ENCODE measurements around the gene PRMT7.

Gene PRMT7

DNA sequence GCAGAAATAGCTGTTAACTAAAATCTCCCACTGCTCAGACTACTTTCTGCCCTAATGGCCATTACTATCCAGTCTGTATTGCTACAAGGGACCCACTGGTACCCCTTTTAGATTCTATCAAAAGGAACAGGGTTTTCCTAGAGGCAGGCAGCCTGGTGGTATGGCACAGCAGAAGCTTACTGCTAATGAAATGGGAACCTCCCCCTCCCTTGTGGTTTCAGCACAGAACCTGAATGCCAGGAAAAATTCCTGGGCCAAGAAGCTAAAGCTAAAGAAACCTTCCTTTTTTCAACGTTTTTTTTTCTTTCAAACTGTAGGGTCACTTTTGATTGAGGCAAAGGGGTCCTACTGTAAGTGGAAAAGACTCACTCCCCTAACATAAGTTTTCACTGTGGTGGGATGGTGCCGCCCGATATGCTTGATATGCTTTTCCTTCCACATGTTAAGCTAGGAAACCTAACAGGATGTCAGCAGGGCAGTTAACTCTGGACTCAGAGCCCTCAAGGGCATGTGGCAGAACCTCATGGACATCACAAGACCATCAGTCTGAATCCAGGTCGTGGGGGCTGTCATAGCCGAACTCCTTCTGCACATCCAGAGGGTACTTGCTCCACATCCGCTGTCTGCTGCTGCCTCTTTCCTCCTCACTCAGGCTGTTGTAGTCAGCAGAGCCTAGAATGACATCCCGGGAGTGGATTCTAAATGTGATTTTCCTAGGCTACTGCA is 9.9 kb upstream of the PRMT7 start:
- in situ Hi-C loops (cut with HindIII; ENCODE audit: low sequenced_read_pairs) = no loop called here
- no peak for DNase-seq (ENCODE audit: low read depth)
- TF ChIP-seq, protein P1, sequence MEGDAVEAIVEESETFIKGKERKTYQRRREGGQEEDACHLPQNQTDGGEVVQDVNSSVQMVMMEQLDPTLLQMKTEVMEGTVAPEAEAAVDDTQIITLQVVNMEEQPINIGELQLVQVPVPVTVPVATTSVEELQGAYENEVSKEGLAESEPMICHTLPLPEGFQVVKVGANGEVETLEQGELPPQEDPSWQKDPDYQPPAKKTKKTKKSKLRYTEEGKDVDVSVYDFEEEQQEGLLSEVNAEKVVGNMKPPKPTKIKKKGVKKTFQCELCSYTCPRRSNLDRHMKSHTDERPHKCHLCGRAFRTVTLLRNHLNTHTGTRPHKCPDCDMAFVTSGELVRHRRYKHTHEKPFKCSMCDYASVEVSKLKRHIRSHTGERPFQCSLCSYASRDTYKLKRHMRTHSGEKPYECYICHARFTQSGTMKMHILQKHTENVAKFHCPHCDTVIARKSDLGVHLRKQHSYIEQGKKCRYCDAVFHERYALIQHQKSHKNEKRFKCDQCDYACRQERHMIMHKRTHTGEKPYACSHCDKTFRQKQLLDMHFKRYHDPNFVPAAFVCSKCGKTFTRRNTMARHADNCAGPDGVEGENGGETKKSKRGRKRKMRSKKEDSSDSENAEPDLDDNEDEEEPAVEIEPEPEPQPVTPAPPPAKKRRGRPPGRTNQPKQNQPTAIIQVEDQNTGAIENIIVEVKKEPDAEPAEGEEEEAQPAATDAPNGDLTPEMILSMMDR (IDR thresholded peaks at IDR 0.05; ENCODE audit: low read depth, low read length, missing control alignments) = no peak
- no peak overlapping the region for H3K4me3 ChIP-seq (ENCODE audit: low read depth, low read length)

DNA sequence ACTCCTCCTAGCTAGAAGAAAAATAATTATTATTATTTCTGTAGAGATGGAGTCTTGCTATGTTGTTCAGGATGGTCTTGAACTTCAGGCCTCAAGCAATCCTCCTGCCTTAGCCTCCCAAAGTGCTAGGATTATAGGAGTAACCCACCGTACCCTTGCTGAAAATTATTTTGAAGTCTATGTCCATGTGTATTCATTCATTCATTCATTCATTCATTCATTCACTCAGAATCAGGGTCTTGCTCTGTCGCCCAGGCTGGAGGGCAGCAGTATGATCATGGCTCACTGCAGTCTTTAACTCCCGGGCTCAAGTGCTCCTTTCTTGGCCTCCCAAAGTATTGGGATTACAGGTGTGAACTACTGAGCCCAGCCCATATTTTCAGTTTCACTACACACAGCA is 4.2 kb upstream of the PRMT7 start:
- in situ Hi-C loops (cut with HindIII; ENCODE audit: low sequenced_read_pairs) = no loop called here
- H3K4me3 ChIP-seq (ENCODE audit: low read depth, low read length) = no peak overlapping the region
- DNase-seq (ENCODE audit: low read depth) = no peak
- TF ChIP-seq, protein P1 (IDR thresholded peaks at IDR 0.05; ENCODE audit: low read depth, low read length, missing control alignments) = no peak

DNA sequence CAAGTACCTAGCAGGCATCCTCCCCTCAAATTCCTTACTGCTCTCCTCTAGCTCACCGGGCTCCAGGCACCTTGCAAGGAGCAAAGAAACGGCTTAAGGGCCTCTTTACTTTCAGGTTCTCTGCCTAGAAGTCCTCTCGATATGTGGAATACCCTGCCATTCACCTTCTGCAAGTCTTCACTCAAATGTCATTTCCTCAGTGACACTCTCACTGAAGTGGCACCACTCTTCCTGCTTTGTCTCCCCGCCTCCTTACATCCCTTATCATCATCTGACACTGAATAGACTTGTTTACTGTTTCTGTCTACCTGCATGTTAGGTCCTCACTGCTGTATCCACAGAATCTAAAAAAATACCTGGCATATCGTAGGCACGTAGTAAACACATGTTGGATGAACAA is 1.0 kb upstream of the PRMT7 start:
- in situ Hi-C loops (cut with HindIII; ENCODE audit: low sequenced_read_pairs) = no loop called here
- H3K4me3 ChIP-seq (ENCODE audit: low read depth, low read length) = peak overlapping the region; percentile 93
- TF ChIP-seq, protein P1 (IDR thresholded peaks at IDR 0.05; ENCODE audit: low read depth, low read length, missing control alignments) = no peak
- no peak for DNase-seq (ENCODE audit: low read depth)

DNA sequence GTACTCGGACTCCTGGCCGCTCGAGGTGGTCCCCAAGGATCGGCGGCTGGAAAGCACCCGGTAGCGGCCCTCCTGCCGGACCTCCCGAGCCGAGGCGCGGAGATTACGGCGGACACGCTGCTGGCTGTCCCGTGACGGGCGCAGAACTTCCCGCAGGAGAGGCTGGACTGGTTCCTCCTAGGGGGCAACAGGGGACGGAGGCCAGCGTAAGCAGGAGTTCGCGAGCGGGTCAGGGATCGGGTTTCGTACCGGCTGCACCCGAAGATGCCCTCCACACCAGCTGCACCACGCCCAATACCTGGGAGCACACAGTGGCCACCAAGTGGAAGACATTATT is 414 bp upstream of the PRMT7 start:
- peak overlapping the region; percentile 93 for H3K4me3 ChIP-seq (ENCODE audit: low read depth, low read length)
- TF ChIP-seq, protein P1 (IDR thresholded peaks at IDR 0.05; ENCODE audit: low read depth, low read length, missing control alignments) = no peak
- in situ Hi-C loops (cut with HindIII; ENCODE audit: low sequenced_read_pairs) = no loop called here
- DNase-seq (ENCODE audit: low read depth) = no peak

DNA sequence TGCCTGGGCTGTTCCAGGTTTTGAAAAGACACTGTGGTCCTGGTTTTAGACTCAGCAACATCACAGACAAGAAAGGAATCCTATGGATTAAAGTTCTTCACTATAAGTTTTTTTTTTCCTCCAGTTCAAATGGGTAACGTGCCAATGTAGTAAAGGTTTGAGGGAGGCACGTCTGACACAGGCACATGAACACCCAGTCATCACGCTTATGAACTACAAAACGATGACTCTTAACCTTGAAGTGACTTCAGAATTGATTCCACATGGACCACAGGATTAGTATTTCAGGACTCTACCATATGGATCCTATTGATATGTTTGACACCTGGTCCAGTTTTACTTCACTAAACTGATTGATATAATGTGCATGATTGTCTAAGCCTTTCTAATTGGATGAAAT is 2.3 kb downstream of the PRMT7 start:
- DNase-seq (ENCODE audit: low read depth) = no peak
- in situ Hi-C loops (cut with HindIII; ENCODE audit: low sequenced_read_pairs) = no loop called here
- TF ChIP-seq, protein P1 (IDR thresholded peaks at IDR 0.05; ENCODE audit: low read depth, low read length, missing control alignments) = no peak
- H3K4me3 ChIP-seq (ENCODE audit: low read depth, low read length) = no peak overlapping the region

DNA sequence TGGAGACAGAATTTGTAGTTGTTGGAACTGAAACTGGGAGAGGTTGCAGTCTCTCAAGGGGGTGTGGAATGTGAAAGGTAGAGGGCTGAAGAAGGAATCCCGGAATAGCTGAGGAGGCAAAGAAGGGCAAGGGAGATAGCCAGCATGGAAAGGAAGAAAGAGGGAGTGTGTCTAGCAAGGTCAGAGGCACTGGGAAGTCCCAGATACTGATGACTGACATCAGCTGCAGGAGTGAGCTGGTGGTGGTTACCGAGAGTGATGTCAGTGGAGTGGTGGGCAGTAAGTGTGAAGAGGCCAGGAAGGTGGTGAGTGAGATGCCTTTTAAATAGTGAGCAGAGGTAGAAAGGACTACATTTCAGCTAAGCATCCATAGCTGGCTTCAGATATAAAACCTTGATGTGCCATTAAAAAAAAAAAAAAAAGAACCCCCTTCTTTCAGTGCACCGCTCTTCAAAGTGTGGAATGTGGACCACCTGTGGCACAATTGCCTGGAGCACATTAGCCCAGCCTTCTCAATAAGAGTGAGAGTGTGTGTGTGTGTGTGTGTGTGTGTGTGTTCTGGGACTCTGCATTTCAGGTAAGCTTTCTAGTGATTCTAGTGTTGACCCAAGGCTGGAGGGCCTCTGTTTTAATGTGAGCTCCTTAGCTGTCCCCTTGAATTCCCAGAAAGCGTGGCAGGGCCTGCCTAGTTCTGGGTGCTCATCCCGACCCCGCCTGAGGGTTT is 8.5 kb downstream of the PRMT7 start:
- no peak for DNase-seq (ENCODE audit: low read depth)
- in situ Hi-C loops (cut with HindIII; ENCODE audit: low sequenced_read_pairs) = loop anchor here (5.0 kb wide), 1 partner anchor 78 kb away; no protein-coding TSS in a partner anchor
- H3K4me3 ChIP-seq (ENCODE audit: low read depth, low read length) = no peak overlapping the region
- TF ChIP-seq, protein P1 (IDR thresholded peaks at IDR 0.05; ENCODE audit: low read depth, low read length, missing control alignments) = no peak
